Measurements from ENCODE around the gene POU2F1.

DNA sequence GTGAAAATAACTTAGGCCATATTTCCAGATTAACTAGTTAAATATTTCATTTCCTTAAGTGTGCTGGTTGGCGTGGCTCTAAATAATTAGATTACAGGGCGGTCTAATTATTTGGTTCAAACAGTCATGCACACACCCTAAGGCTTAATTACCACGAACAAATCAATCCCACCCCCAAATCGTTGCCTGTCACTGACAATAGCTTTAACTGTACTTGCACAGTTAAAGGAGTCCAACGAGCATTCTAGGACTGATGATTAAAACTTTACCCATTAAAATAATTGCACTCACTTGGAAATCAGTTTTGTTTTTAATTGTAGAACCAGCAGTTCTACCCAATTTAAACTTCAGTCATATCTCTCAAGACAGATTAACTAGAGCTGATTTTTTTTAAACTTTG, 1.5 kb upstream of the POU2F1 start:
- TF ChIP-seq POLR2A (IDR thresholded peaks at IDR 0.05), result no peak
- TF ChIP-seq CTCF (IDR thresholded peaks at IDR 0.05 in 4 of 5, conservative IDR thresholded peaks at IDR 0.05 in 1 of 5), result no peak
